ENCODE data around the gene RNF149.
"Not testable (repeated sequence)": the region's sequence is repeated elsewhere in the genome, so short reads cannot be mapped to it uniquely, and the experiment has no call there.

Gene RNF149

DNA sequence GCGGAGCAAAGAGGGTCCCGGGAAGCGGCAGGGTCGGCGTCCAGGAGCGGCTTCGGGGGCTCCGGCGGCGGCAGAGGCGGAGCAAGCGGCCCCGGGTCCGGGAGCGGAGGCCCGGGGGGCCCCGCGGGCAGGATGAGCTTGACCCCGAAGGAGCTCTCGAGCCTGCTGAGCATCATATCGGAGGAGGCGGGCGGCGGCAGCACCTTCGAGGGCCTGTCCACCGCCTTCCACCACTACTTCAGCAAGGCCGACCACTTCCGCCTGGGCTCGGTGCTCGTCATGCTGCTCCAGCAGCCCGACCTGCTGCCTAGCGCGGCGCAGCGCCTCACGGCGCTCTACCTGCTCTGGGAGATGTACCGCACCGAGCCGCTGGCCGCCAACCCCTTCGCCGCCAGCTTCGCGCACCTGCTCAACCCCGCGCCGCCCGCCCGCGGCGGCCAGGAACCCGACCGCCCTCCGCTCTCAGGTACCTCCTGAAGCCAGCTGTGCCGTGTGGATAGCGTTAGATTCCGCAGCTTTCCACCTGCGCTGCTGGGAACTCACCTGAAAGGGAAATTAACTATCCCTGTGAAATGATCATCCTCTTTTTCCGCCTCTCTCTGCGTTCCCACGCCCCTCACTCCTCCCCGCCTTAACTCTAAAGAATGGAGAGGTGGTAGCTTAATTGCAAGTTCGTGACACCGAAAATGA, 55.3 kb downstream of the RNF149 start:
- TF ChIP-seq, protein P1, sequence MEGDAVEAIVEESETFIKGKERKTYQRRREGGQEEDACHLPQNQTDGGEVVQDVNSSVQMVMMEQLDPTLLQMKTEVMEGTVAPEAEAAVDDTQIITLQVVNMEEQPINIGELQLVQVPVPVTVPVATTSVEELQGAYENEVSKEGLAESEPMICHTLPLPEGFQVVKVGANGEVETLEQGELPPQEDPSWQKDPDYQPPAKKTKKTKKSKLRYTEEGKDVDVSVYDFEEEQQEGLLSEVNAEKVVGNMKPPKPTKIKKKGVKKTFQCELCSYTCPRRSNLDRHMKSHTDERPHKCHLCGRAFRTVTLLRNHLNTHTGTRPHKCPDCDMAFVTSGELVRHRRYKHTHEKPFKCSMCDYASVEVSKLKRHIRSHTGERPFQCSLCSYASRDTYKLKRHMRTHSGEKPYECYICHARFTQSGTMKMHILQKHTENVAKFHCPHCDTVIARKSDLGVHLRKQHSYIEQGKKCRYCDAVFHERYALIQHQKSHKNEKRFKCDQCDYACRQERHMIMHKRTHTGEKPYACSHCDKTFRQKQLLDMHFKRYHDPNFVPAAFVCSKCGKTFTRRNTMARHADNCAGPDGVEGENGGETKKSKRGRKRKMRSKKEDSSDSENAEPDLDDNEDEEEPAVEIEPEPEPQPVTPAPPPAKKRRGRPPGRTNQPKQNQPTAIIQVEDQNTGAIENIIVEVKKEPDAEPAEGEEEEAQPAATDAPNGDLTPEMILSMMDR (IDR thresholded peaks at IDR 0.05; ENCODE audit: low read depth, low read length), result no peak
- peak; percentile 62 for DNase-seq (ENCODE audit: low read depth, low spot score)
- in situ Hi-C loops (cut with HindIII; ENCODE audit: low sequenced_read_pairs), result no loop called here
- H3K4me3 ChIP-seq (ENCODE audit: low read depth, low read length), result peak overlapping the region; percentile 77

DNA sequence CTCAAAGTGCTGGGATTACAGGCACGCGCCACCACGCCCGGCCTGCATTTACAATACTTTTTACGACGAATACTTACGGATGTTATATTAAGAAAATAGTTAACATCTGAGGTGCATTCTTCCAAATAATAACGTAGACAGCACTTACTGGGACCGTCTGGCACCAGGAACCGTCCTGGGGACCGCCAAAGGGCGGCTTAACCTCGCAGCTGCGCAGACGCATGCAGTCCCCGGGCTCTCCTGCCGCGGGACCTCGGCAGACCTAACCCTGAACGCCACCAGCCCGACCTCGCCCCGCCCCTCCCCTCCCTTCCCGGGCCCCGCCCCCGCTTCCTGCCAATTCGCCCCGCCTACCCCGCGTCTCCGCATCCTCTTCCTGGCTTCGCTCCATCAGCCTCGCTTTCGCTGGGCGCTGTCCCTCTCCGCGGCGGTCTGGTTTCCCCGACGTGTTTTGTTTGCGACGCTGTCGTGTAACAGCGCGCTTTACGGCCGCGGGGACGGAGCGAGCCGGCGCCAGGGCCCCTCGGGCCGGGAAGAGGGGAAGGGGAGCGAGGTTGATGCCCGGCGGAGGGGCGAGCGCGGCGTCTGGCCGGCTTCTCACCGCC, 56.0 kb downstream of the RNF149 start, which contains the start of gene CNOT11:
Gene CNOT11 (plus strand): TSS at position 479 of the 605 bp plus-strand sequence. CDS start 79 bp downstream, at position 558.
- TF ChIP-seq, protein P1 (IDR thresholded peaks at IDR 0.05; ENCODE audit: low read depth, low read length), result no peak
- DNase-seq (ENCODE audit: low read depth, low spot score), result peak; percentile 98
- H3K4me3 ChIP-seq (ENCODE audit: low read depth, low read length), result peak within 1 kb of the TSS; percentile 77
- in situ Hi-C loops (cut with HindIII; ENCODE audit: low sequenced_read_pairs), result no loop called here

DNA sequence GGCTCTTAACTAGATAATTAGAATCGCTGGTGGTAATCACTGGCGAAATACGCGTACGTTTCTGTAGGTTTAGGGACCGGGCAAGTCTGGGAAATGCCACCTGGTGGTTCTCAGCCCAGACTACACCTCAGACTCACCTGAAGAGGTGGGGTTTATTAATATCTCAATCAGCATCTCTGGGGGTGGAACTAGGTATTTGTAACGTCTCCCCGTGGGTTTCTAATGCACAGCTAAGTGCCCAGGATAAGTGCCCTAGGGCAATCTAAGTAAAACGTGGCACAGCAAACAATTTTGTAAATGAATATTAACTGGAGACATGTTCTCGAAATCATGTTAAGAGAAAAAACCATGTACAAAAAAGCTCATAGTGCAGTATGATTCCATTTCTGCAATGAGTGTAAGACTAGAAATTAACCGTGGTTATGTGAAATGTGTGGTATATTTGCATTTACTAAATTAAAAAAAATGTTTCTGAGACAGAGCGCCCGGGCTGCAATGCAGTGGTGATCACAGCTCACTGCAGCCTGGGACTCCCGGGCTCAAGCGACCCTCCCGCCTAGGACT, 56.6 kb downstream of the RNF149 start:
- DNase-seq (ENCODE audit: low read depth, low spot score), result no peak
- in situ Hi-C loops (cut with HindIII; ENCODE audit: low sequenced_read_pairs), result no loop called here
- H3K4me3 ChIP-seq (ENCODE audit: low read depth, low read length), result peak overlapping the region; percentile 77
- TF ChIP-seq, protein P1 (IDR thresholded peaks at IDR 0.05; ENCODE audit: low read depth, low read length), result peak; percentile 10

DNA sequence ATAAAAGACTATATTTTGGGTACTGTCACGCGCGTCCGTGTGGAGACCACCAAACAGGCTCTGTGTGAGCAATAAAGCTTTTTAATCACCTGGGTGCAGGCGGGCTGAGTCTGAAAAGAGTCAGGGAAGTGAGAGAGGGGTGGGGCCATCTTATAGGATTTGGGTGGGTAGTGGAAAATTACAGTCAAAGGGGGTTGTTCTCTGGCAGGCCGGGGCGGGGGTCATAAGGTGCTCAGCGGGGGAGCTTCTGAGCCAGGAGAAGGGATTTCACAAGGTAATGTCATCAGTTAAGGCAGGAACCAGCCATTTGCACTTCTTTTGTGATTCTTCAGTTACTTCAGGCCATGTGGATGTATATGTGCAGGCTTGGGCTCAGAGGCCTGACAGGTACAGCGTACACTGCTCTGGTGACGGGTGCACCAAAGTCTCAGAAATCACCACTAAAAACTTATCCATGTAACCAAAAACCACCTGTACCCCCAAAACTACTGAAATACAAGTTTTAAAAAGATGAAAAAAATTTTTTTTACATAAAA, 57.2 kb downstream of the RNF149 start:
- H3K4me3 ChIP-seq (ENCODE audit: low read depth, low read length), result not testable (repeated sequence)

DNA sequence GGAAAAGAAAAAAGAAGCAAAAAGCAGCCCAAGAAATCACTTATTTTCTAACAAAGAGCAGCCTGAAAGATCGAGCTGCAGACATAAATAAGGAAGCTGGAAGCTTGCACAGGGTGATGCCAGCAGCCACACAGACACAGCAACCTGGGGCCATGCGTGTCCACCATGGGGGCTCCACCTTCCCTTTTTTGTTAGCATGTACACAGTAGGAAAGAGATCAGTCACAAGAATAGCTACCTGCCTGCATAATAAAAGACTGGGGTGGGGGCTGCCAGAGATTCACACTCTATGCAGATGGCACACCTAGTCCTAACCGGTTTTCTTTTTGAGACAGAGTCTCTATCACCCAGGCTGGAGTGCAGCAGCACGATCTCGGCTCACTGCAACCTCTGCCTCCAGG, 58.7 kb downstream of the RNF149 start:
- in situ Hi-C loops (cut with HindIII; ENCODE audit: low sequenced_read_pairs), result no loop called here
- TF ChIP-seq, protein P1 (IDR thresholded peaks at IDR 0.05; ENCODE audit: low read depth, low read length), result no peak
- H3K4me3 ChIP-seq (ENCODE audit: low read depth, low read length), result no peak overlapping the region
- no peak for DNase-seq (ENCODE audit: low read depth, low spot score)

More for the DNA sequence above, 57.2 kb downstream of the RNF149 start:
- DNase-seq (ENCODE audit: low read depth, low spot score); in situ Hi-C loops (cut with HindIII; ENCODE audit: low sequenced_read_pairs): not testable (repeated sequence)

DNA sequence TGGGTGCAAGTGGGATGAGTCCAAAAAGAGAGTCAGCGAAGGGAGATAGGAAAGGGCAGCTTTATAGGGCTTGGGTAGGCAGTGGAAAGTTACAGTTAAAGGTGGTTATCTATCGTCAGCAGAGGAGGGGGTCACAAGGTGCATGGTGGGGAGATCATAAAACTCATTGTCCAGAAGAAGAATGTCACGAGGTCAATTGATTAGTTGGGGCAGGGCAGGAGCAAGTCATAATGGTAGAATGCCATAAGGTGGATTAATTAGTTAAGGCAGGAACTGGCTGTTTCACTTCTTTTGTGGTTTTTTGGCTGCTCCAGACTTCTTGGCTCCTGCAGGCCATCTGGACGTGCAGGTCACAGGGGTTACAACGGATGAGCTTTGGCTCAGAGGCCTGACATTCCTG, 59.7 kb downstream of the RNF149 start:
- DNase-seq (ENCODE audit: low read depth, low spot score); in situ Hi-C loops (cut with HindIII; ENCODE audit: low sequenced_read_pairs); H3K4me3 ChIP-seq (ENCODE audit: low read depth, low read length): not testable (repeated sequence)

DNA sequence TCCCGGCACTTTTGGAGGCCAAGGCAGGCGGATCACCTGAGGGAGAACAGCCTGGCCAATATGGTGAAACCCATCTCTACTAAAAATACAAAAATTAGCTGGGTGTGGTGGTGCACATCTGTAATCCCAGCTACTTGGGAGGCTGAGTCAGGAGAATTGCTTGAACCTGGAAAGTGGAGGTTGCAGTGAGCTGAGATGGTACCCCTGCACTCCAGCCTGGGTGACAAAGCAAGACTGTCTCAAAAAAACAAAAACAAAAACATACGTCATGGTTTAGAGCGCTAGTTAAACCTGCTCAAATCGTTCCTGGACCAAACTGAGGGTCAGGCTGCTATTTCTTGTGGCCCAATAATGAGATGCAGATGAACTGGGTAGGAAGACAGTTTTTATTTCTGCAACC, 63.0 kb downstream of the RNF149 start:
- DNase-seq (ENCODE audit: low read depth, low spot score); H3K4me3 ChIP-seq (ENCODE audit: low read depth, low read length); in situ Hi-C loops (cut with HindIII; ENCODE audit: low sequenced_read_pairs): not testable (repeated sequence)

DNA sequence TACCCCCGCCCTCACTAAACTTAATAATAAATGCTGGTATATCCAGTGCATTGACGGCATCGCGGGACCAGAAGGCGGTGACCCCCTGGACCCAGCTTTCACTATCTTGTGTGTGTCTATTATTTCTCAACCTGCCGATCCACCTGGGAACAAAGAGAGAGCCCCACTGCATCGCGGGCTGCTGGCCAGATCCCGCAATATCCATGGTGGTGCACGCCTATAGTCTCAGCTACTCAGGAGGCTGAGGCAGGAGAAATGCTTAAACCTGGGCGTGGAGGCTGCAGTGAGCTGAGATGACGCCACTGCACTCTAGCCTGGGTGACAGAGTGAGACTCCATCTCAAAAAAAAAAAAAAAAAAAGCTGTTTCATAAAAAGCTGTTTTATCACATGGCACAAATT, 63.6 kb downstream of the RNF149 start:
- H3K4me3 ChIP-seq (ENCODE audit: low read depth, low read length); in situ Hi-C loops (cut with HindIII; ENCODE audit: low sequenced_read_pairs); DNase-seq (ENCODE audit: low read depth, low spot score): not testable (repeated sequence)

DNA sequence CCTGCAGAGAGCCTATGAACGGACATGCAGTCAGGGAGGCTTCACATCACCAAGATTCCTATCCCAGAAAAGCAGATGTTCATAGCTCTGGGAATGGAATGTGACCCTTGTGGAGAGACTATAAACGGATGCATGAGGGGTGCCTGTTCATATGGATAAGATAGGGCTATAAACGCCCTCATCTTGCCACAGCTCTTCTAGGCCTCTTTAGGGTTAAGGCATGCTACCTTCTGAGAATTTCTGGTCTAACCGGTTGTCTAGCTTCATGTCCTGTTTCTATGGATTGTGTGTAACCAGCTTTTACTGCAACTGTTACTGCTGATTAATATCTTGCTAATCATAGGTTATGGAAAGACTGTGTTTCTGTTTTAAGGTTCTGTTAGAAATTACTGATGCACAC, 64.1 kb downstream of the RNF149 start:
- in situ Hi-C loops (cut with HindIII; ENCODE audit: low sequenced_read_pairs); DNase-seq (ENCODE audit: low read depth, low spot score); H3K4me3 ChIP-seq (ENCODE audit: low read depth, low read length): not testable (repeated sequence)

Measured in astrocyte of the spinal cord (primary cell).